Right cardiac atrium (tissue), 5 donors: ENCODE results near the gene MAML3. TPM values are rescaled to one million over a fixed set of nuclear protein-coding genes. Genes with fewer than 3 reads are reported as not detected.
A peak's percentile ranks its signal among the peaks of the same experiment; 100 is the strongest.

Experiments
- ATAC-seq, 2 donors: fragments of 200-7000 bp; cut with Tn5 transposase; one replicate each; pipeline versions ENCODE4 v1.8.0 to v1.9.1; 2020; ENCODE audit warnings: moderate library complexity in 2 of 2, mild to moderate bottlenecking in 1 of 2
- DNase-seq, 3 donors: peaks; one replicate each; pipeline ENCODE4 v3.0.0-alpha.2; 2020
- H3K27ac ChIP-seq: one replicate; pipeline ENCODE4 v1.5.1; 2013; ENCODE audit warnings: mild to moderate bottlenecking, low read length, control low read depth, moderate library complexity
- H3K27me3 ChIP-seq: one replicate; pipeline ENCODE4 v1.6.1; 2013; ENCODE audit not compliant: control insufficient read depth, insufficient read depth
- H3K4me1 ChIP-seq: one replicate; pipeline ENCODE4 v1.6.1; 2013; ENCODE audit warnings: low read length; ENCODE audit not compliant: control insufficient read depth, insufficient read depth
- H3K4me3 ChIP-seq: one replicate; pipeline ENCODE4 v1.5.1; 2013; ENCODE audit warnings: low read length, control low read depth
- H3K9me3 ChIP-seq: one replicate; pipeline ENCODE4 v1.6.1; 2013; ENCODE audit warnings: low read length; ENCODE audit not compliant: control insufficient read depth
- WGBS: extraction: QIAGEN DNeasy Blood & Tissue Kit; methylation state at CpG from one replicate; pipeline ENCODE4 v1.1.7; 2013; 5-methylcytosine and 5-hydroxymethylcytosine counted together
- intact Hi-C, 4 donors: fragments of 100-400 bp; cut with DNase I; formaldehyde crosslinking; loops; one replicate each; pipeline versions ENCODE4 v1.11.0 to v1.14.0; 2022 to 2023
- polyA plus RNA-seq: library from polyadenylated mRNA; stranded (reverse); fragments of 200-250 nt; gene quantifications from one replicate; pipeline ENCODE4 v1.2.3, GENCODE V29; 2013
- total RNA-seq, 4 donors: library from RNA; stranded (reverse); fragmentation: NEBNext Ultra II Directional; extraction: Animal tissue kit (Norgen Biotek cat#: 25700); gene quantifications; one replicate each; pipeline ENCODE4 v1.2.1, GENCODE V29; 2021
- donor health status: healthy with polysubstance abuse.
- donor health status: DM: no; HTN: yes; CAD: no.
- donor health status: DM: no; HTN: no; CAD: no.
- donor health status: DM: no; HTN: yes; CAD: no; lungs with severe emphysema.
- donor health status: DM: yes; HTN: yes; CAD: no.

The MAML3 gene
- total and polyA plus RNA-seq, 5 donors: 1.6 to 4.2 (median 3.2) TPM

DNA sequence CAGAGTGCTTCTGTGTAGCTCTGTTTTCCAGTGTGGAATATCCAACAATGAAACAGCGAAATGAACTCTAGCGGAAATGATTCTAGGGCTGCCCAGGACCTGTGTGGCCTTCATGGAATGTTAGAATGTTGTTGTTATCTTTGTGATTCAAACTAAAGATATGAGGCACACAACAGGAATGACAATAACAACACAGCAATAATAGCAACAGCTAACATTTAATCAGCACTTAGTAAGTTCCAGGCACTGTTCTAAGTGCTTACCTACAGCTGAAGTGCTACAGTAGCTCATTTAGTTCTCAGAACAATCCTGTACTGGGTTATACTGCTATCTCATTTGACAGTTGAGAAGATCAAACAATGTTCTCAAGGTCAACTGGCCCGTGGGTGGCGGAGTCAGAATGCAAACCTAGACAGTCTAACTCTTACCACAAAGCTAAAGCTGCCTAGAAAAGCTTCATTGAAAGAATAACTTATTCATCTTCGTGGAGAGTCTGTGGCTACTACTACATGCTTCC is 63.7 kb downstream of the MAML3 start:
- intact Hi-C loops: loop anchor here in 2 of 4 donors (5.0 to 10.0 kb wide), 2 partner anchors 62 to 65 kb away; partner anchors contain the start of gene MAML3 (in 2 of the 2)
- no peak overlapping the region for H3K4me3 ChIP-seq
- no peaks in the 10 kb centered on the region for H3K27me3 ChIP-seq
- DNase-seq: no peak
- 58% methylated on average over 5 of the region's 5 CpGs for WGBS
- H3K4me1 ChIP-seq: peaks cover 7% of the 10 kb centered on the region
- ATAC-seq: no peak
- H3K9me3 ChIP-seq: no peaks in the 10 kb centered on the region
- no peak overlapping the region for H3K27ac ChIP-seq

DNA sequence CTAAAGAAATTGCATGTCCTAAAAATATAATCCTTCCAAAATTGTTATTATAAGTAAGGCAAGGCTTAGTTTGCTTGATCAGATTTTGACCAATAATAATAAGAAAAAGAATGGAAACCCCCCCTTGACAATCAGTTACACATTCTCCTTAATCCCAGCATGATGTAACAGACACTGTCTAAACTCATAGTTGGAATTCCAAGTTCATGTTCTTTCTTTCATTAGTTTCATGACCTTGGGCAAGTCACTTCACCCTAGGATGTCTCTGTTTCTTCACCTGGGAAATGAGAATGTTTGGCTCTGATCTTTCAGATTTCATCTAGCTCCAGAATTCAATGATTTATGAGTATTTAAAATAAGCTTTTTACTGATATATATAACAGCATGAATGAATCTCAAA is 64.8 kb downstream of the MAML3 start:
- no peaks in the 10 kb centered on the region for H3K27me3 ChIP-seq
- DNase-seq (no peak), ATAC-seq (no peak)
- no peak overlapping the region for H3K27ac ChIP-seq
- intact Hi-C loops: no loop called here
- no peaks in the 10 kb centered on the region for H3K9me3 ChIP-seq
- no peak overlapping the region for H3K4me3 ChIP-seq
- peaks cover 6% of the 10 kb centered on the region for H3K4me1 ChIP-seq

DNA sequence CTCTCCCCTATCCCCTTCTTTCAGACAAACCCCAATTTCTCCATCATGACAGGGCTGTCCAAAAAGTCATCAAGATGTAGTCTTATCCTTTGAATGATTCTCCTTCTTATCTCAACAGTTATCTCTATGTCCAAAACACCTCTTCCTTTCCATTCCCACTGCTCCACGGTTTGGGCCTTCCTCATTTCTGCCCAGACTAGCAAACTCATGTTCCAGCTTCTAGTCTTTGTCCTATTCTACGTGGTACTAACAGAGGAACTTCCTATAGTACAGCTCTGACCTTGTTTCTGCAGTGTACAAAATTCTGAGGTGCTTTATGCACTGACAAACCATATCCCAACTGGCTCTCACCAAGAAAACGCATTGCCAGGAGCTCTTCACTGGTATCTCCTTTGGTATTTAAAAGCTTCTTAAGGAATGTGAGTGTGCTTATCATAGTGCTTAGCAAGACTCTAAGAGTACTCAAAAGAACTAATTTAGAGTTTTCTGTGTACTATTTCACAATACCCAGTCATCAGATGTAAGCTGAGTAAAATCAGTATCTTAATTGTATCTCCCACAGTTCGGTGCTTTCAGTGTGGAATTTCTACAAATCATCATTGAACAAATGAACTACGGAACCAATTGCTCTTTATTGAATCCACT is 65.5 kb downstream of the MAML3 start:
- H3K9me3 ChIP-seq: no peaks in the 10 kb centered on the region
- no peak for DNase-seq
- no peak overlapping the region for H3K4me3 ChIP-seq
- intact Hi-C loops: no loop called here
- H3K4me1 ChIP-seq: no peaks in the 10 kb centered on the region
- 80% methylated on average over 5 of the region's 5 CpGs for WGBS
- no peaks in the 10 kb centered on the region for H3K27me3 ChIP-seq
- H3K27ac ChIP-seq: no peak overlapping the region
- no peak for ATAC-seq

DNA sequence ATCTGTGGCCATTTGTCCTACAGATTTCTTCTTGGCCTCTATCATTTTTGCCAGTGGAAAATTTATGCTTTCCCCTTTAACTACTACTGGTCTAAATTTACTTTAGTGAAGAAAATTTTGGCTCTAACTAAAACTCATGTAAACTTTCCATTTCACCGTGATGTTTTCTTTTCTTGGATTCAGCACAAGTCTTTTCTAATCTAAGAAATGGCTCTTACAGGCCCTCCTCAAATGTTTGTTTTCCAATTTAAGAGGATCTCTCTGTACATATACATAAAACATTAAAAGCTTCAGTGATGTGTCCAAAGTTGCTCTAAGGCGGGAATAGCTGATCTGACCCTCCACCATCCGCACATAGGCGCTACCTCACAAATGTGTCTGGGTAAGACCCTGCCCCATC is 68.1 kb downstream of the MAML3 start:
- intact Hi-C loops: no loop called here
- H3K9me3 ChIP-seq: no peaks in the 10 kb centered on the region
- H3K4me3 ChIP-seq: no peak overlapping the region
- no peaks in the 10 kb centered on the region for H3K4me1 ChIP-seq
- 86% methylated on average over 4 of the region's 4 CpGs for WGBS
- no peak overlapping the region for H3K27ac ChIP-seq
- no peaks in the 10 kb centered on the region for H3K27me3 ChIP-seq
- no peak for DNase-seq
- no peak for ATAC-seq

DNA sequence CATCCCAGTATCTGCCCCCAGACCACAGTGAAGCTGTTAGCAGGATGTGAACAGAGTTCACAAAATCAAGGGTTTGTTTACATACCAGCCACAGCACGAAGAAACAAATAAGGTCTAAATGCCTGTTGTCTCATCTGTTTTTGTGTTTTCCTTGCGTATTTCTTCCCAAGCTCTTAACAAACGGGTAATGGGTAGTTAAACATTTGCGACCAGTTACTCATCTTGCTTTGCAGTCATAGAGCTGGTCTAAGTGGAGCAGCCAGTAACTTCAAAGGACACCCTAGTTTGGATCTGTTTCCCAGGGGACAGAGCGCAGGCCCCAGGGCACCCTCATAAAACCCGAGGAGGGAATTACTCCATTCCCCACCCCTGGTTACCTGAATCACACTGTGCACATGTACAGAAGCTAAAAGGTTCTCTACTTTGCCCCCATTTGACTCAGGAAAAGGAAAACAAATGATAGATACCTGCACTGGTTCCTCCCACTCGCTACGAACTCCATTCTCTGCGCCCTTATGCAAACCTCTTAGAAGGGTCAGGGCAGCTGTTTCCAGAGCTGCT is 68.8 kb downstream of the MAML3 start:
- 87% methylated on average over 9 of the region's 9 CpGs for WGBS
- H3K27ac ChIP-seq: no peak overlapping the region
- ATAC-seq (no peak), DNase-seq (no peak)
- intact Hi-C loops: no loop called here
- no peaks in the 10 kb centered on the region for H3K27me3 ChIP-seq
- no peak overlapping the region for H3K4me3 ChIP-seq
- no peaks in the 10 kb centered on the region for H3K4me1 ChIP-seq
- no peaks in the 10 kb centered on the region for H3K9me3 ChIP-seq

DNA sequence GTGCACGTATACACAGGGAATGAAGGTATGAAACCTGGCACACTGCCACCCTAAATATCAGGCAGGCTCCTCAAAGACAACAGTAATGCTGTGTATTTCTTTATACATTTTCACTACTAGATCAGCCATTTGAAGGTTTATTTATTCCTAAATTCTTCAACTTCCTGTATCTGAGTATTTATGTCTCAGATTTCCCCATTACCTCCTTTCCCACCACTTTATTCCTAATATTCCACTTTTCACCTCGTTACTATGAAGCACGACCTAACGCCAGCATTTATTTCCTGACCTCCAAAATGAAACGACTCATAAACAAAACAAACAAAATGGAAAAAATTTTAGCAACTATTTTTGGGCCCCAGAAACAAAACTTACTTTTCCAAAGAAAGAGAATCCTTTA is 69.6 kb downstream of the MAML3 start:
- DNase-seq (no peak), ATAC-seq (no peak)
- 55% methylated on average over 5 of the region's 5 CpGs for whole genome bisulfite sequencing
- Histone ChIP-seq H3K4me3 (no peak overlapping the region), H3K4me1 (no peaks in the 10 kb centered on the region), H3K27ac (no peak overlapping the region), H3K27me3 (no peaks in the 10 kb centered on the region), H3K9me3 (no peaks in the 10 kb centered on the region)
- intact Hi-C loops: no loop called here

DNA sequence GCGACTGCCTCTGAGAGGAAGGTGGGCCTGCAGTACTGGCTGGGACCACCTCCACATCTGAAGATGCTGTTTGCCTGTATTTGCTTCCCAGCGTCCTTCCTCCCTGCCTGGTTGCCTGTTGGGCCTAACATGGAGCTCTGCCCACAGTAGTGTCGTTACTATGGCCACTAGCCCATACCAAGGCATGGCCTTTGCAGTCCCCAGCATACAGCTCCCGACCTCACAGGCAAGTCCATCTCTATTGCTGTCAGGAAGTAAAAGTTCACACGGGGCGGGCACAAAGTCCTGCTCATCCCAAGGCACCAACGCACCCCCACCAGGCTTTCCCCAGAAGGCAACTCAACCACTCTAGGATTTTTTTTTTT is 71.6 kb downstream of the MAML3 start:
- DNase-seq: no peak
- Histone ChIP-seq H3K27me3 (no peaks in the 10 kb centered on the region), H3K4me3 (no peak overlapping the region), H3K9me3 (no peaks in the 10 kb centered on the region), H3K27ac (no peak overlapping the region), H3K4me1 (no peaks in the 10 kb centered on the region)
- intact Hi-C loops: no loop called here
- 92% methylated on average over 7 of the region's 7 CpGs for WGBS
- peak in 1 of 2 donors; percentile 54 for ATAC-seq

DNA sequence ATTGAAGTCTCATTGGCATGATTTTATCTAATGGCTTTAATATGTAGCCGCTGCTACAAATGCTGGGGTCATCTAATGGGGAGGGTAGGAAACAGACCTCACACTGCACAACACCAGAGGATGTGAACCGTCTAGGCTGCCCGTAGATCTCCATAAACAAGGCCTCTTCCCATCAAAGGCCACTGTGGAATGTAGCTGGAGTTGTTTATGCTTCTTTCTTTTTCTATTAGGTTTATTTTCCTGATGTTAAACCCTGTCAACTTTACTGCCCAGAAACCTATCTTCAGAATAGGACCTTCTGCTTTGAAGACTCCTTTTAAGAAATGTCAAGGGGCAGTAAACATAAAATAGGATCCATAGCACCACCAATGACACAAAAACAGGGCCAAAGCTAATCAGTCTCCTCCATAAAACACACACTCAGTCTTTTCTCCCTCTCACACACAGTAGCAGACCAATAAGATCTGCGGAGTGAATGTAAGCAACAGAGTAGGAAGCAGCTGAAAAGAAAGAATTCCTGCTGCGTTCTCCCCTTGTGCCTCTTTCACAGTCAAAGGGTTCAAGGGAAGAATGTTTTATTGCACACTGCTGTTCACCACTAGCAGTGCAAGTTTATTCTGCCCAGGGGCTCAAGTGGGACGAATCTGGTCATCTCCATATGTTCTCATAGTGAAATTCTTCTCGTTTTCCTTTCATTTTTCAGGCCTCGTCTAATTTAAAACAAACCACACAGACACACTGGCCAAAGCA is 72.2 kb downstream of the MAML3 start:
- Histone ChIP-seq H3K9me3 (no peaks in the 10 kb centered on the region), H3K4me1 (no peaks in the 10 kb centered on the region), H3K27ac (no peak overlapping the region), H3K4me3 (no peak overlapping the region), H3K27me3 (no peaks in the 10 kb centered on the region)
- ATAC-seq: no peak
- intact Hi-C loops: no loop called here
- DNase-seq: no peak
- 87% methylated on average over 8 of the region's 8 CpGs for WGBS

DNA sequence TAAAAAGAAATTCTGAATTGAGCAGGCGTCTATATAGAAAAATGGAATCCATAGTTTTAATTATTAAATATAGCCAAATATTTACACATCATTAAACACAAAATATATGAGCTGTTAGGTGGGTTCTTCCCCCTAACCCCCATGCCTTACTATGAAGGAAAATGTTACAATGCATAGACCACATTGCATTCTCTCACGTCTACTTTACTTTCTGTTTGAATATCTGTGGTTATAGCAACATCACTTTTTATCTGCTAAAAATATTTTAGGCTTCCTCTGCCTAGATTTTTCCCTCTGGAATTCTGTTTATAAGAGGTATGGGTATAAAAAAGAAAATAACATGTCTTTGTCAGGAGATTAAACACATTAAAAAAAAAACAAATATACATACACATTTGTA is 73.1 kb downstream of the MAML3 start:
- Histone ChIP-seq H3K27me3 (no peaks in the 10 kb centered on the region), H3K27ac (no peak overlapping the region), H3K4me1 (no peaks in the 10 kb centered on the region), H3K4me3 (no peak overlapping the region), H3K9me3 (no peaks in the 10 kb centered on the region)
- 62% methylated on average over 2 of the region's 2 CpGs for WGBS
- DNase-seq (no peak), ATAC-seq (no peak)
- intact Hi-C loops: no loop called here

DNA sequence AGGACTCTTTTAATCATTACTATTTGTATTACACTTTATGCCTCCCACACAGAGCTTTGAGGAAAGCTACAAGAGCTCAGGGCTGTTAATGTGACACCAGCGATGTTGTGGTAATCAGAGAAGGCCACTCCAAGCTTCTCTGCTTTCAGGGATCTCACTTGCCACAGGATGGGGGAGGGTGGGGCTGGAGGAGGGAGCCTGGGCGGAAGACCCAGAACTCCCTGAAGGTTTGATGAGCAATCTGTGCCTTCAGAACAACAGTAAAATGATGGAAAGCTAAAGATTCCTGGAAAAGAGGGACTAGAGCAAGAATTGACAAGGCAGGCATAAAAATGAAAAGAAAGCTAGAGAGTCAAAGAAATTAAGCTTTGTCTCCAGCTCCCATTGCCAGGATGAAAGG is 75.6 kb downstream of the MAML3 start:
- no peaks in the 10 kb centered on the region for H3K27me3 ChIP-seq
- DNase-seq (peak in 2 of 3 donors; percentile 48 to 70), ATAC-seq (peak; percentile 72 to 80)
- 38% methylated on average over 2 of the region's 2 CpGs for WGBS
- no peaks in the 10 kb centered on the region for H3K4me1 ChIP-seq
- intact Hi-C loops: no loop called here
- no peak overlapping the region for H3K4me3 ChIP-seq
- no peaks in the 10 kb centered on the region for H3K9me3 ChIP-seq
- no peak overlapping the region for H3K27ac ChIP-seq

DNA sequence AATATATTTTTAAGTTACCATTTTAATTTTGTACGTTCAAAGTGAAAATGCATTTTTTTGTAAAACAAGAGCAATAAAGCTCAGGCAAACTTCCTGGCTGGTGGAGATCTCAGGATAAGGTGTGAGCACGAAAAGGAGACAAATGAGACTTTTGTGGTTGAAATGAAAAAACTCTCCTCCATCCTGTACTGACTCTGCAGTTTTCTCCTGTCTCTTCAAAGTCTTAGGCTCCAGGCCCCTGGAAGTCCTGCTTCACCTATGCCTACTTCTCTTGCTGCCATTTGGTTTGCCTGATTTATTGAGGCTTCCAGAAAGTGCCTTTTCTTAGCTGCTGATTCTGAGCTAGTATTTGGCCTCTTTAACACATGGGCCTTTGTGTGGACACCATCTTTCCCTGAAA is 77.7 kb downstream of the MAML3 start:
- WGBS: 88% methylated on average over 2 of the region's 2 CpGs
- Histone ChIP-seq H3K4me3 (no peak overlapping the region), H3K27ac (no peak overlapping the region), H3K9me3 (no peaks in the 10 kb centered on the region), H3K4me1 (no peaks in the 10 kb centered on the region), H3K27me3 (no peaks in the 10 kb centered on the region)
- intact Hi-C loops: no loop called here
- no peak for DNase-seq
- ATAC-seq: no peak
